NCI-H524 treated with DMSO at 0.1 percent for 48 hours (cell line): ENCODE data around the gene C2CD4B.

Source experiments
- DNase-seq: peaks from one replicate; lab custom pipeline; 2025; lab: John Stamatoyannopoulos, UW

C2CD4B gene

GRCh38 chr15:62165104-62165792 lies at the start of gene C2CD4B:
TSS of gene C2CD4B (minus strand) at chr15:62165285. CDS start at chr15:62164984, 301 bp downstream.
- DNase-seq = peak; percentile 29

- DNase-seq = no peak
Measured at GRCh38 chr15:62212741-62213140, 47.7 kb upstream of the C2CD4B start.

GRCh38 chr15:62211348-62211747 lies 46.3 kb upstream of the C2CD4B start:
- DNase-seq = no peak

GRCh38 chr15:62209821-62210220 lies 44.7 kb upstream of the C2CD4B start:
- no peak for DNase-seq

- no peak for DNase-seq
Measured at GRCh38 chr15:62209322-62209721, 44.2 kb upstream of the C2CD4B start.

- no peak for DNase-seq
Measured at GRCh38 chr15:62208884-62209283, 43.8 kb upstream of the C2CD4B start.

- DNase-seq = no peak
Measured at GRCh38 chr15:62208367-62208766, 43.3 kb upstream of the C2CD4B start.

GRCh38 chr15:62190675-62191074 lies 25.6 kb upstream of the C2CD4B start:
- no peak for DNase-seq

- no peak for DNase-seq
Measured at GRCh38 chr15:62190274-62190673, 25.2 kb upstream of the C2CD4B start.

- no peak for DNase-seq
Measured at GRCh38 chr15:62188744-62189143, 23.7 kb upstream of the C2CD4B start.

GRCh38 chr15:62187910-62188309 lies 22.8 kb upstream of the C2CD4B start:
- no peak for DNase-seq

GRCh38 chr15:62187425-62187824 lies 22.3 kb upstream of the C2CD4B start:
- DNase-seq = no peak

GRCh38 chr15:62186578-62186977 lies 21.5 kb upstream of the C2CD4B start:
- DNase-seq = no peak

GRCh38 chr15:62183130-62183529 lies 18.0 kb upstream of the C2CD4B start:
- DNase-seq = no peak

- no peak for DNase-seq
Measured at GRCh38 chr15:62173215-62173614, 8.1 kb upstream of the C2CD4B start.

GRCh38 chr15:62171882-62172281 lies 6.8 kb upstream of the C2CD4B start:
- no peak for DNase-seq

- DNase-seq = no peak
Measured at GRCh38 chr15:62165793-62166375, 799 bp upstream of the C2CD4B start.

- DNase-seq = no peak
Measured at GRCh38 chr15:62164396-62165103, 535 bp downstream of the C2CD4B start.

GRCh38 chr15:62164014-62164395 lies 1.1 kb downstream of the C2CD4B start:
- no peak for DNase-seq

- DNase-seq = no peak
Measured at GRCh38 chr15:62163397-62164013, 1.6 kb downstream of the C2CD4B start.

GRCh38 chr15:62153228-62153627 lies 11.9 kb downstream of the C2CD4B start:
- no peak for DNase-seq

- DNase-seq = no peak
Measured at GRCh38 chr15:62150445-62150844, 14.6 kb downstream of the C2CD4B start.

GRCh38 chr15:62149729-62150128 lies 15.4 kb downstream of the C2CD4B start:
- DNase-seq = no peak
